Testis (tissue), 3 donors: ENCODE data around the gene SPATA2L. TPM values are rescaled to one million over a fixed set of nuclear protein-coding genes. Genes with fewer than 3 reads are reported as not detected.
"Not testable (repeated sequence)": the region's sequence is repeated elsewhere in the genome, so short reads cannot be mapped to it uniquely, and the experiment has no call there.

Experiments
- DNase-seq: peaks from one replicate; pipeline ENCODE4 v3.0.0-alpha.2; 2019
- H3K27ac ChIP-seq, 2 donors: fragments of 200-600 bp; sonication (generic); one replicate each; pipeline ENCODE4 v1.5.1; 2019
- H3K27me3 ChIP-seq: fragments of 200-600 bp; sonication (generic); one replicate; pipeline ENCODE4 v1.5.1; 2019
- H3K36me3 ChIP-seq: fragments of 200-600 bp; sonication (generic); one replicate; pipeline ENCODE4 v1.5.1; 2017; ENCODE audit warnings: low read depth; ENCODE audit errors: missing control alignments
- H3K4me1 ChIP-seq: fragments of 200-600 bp; sonication (generic); one replicate; pipeline ENCODE4 v1.5.1; 2019
- H3K4me3 ChIP-seq, 2 donors: fragments of 200-600 bp; sonication (generic); one replicate each; pipeline ENCODE4 v1.5.1; 2017 to 2019
- H3K9me3 ChIP-seq: fragments of 200-600 bp; sonication (generic); one replicate; pipeline ENCODE4 v1.5.1; 2017
- CTCF ChIP-seq, 3 experiments: fragments of 450-650 bp in 2 of 3; fragments of 200-600 bp in 1 of 3; sonication (generic) in 1 of 3; IDR thresholded peaks; one replicate each; pipeline ENCODE4 v1.5.1; 2016 to 2019; ENCODE audit warnings: antibody characterized with exemption in 3 of 3, mild to moderate bottlenecking in 2 of 3, moderate library complexity in 1 of 3
- POLR2A ChIP-seq: fragments of 450-650 bp; IDR thresholded peaks from one replicate; pipeline ENCODE4 v1.6.1; 2017; ENCODE audit warnings: antibody characterized with exemption, mild to moderate bottlenecking, moderate library complexity
- WGBS, 2 donors: methylation state at CpG; one replicate each; pipeline ENCODE4 v1.1.5; 2018; 5-methylcytosine and 5-hydroxymethylcytosine counted together
- intact Hi-C: fragments of 100-400 bp; cut with DNase I; formaldehyde crosslinking; loops from one replicate; pipeline ENCODE4 v1.15.1; 2023; ENCODE audit warnings: low total_unique reads
- polyA plus RNA-seq: library from polyadenylated mRNA; stranded (reverse); fragments of 350-450 nt; fragmentation: Illumina TruSeq; extraction: RNeasy Lipid Tissue Mini Kit (QIAGEN cat#74804); gene quantifications from one replicate; pipeline ENCODE4 v1.2.3, GENCODE V29; 2014; ENCODE audit warnings: low read depth, low replicate concordance; ENCODE audit not compliant: insufficient read depth
- total RNA-seq, 2 donors: library from RNA; depleted of rRNA; stranded (reverse); fragments of >200 nt; gene quantifications; one replicate each; pipeline ENCODE4 v1.2.3, GENCODE V29; 2016

The SPATA2L gene
- total and polyA plus RNA-seq, 3 donors from 2014 or later: 4.9 to 14.4 (median 13.9) TPM

- Histone ChIP-seq H3K9me3 (no peaks in the 10 kb centered on the region), H3K36me3 (no peaks in the 10 kb centered on the region), H3K27ac (no peak overlapping the region), H3K27me3 (no peaks in the 10 kb centered on the region), H3K4me1 (peaks cover 7% of the 10 kb centered on the region), H3K4me3 (no peak overlapping the region)
- TF ChIP-seq POLR2A: no peak
- WGBS, 2 donors: 96 to 97% methylated on average over 20 to 21 of the region's 21 CpGs
- DNase-seq: no peak
- intact Hi-C loops: no loop called here
Observed at GRCh38 chr16:89691231-89691985, 10.1 kb downstream of the SPATA2L start.

DNA sequence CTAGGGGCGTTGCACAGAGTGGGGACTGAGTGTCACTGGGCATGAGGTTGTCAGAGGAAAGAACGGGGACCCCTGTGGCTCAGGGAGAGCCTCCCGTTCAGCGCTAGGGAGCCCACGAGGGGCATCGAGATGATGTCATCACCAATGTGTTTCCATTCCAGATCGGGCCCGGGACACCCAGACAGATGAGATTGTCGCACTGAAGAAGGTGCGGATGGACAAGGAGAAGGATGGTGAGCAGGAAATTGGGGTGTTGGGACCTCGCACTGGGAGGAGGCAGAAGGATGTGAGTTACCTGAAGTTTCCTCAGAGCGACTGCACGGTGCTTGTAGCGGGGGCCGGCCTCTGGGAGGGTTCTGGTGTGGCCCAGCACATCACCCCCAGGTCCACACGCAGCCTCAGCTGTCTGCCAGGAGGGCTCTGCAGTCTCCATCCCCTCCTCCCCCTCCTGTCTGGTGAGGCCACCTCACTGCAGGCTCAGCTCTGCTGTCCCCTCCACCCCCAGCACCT is 11.1 kb downstream of the SPATA2L start:
- Histone ChIP-seq H3K4me1 (peaks cover 7% of the 10 kb centered on the region), H3K4me3 (no peak overlapping the region), H3K27ac (no peak overlapping the region), H3K27me3 (no peaks in the 10 kb centered on the region), H3K36me3 (no peaks in the 10 kb centered on the region), H3K9me3 (no peaks in the 10 kb centered on the region)
- intact Hi-C loops: no loop called here
- DNase-seq: no peak
- no peak for TF ChIP-seq CTCF (IDR thresholded peaks at IDR 0.05)
- no peak for TF ChIP-seq POLR2A
- 95 to 96% methylated on average over 16 of the region's 16 CpGs for WGBS, 2 donors

- DNase-seq, H3K9me3 ChIP-seq, H3K4me3 ChIP-seq, intact Hi-C loops, H3K4me1 ChIP-seq, H3K27me3 ChIP-seq, H3K36me3 ChIP-seq, H3K27ac ChIP-seq: not testable (repeated sequence)
- 86 to 93% methylated on average over 4 of the region's 4 CpGs for WGBS, 2 donors
Observed at GRCh38 chr16:89689621-89690020, 11.9 kb downstream of the SPATA2L start.

DNA sequence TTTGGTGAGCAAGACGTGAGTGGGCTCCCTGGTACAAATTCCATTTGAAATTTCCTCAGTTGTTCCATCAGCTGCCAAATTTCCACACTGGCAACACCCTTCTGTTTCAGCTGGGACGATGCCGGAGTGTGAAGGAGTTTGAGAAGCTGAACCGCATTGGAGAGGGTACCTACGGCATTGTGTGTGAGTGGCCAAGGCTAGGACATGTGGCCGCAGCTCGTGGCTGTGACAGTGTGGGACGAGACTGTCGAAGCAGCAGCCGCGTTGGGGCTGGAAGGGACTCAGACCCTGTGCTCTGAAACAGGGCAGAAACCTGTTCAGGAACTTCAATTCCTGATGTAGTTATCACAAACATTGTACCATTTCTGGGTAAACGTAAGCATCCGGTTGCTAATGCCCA is 12.4 kb downstream of the SPATA2L start:
- 93 to 95% methylated on average over 13 of the region's 13 CpGs for WGBS, 2 donors
- no peak overlapping the region for H3K4me3 ChIP-seq
- H3K36me3 ChIP-seq: no peaks in the 10 kb centered on the region
- H3K4me1 ChIP-seq: peaks cover 7% of the 10 kb centered on the region
- TF ChIP-seq CTCF (IDR thresholded peaks at IDR 0.05) (no peak), POLR2A (no peak)
- H3K27ac ChIP-seq: no peak overlapping the region
- H3K27me3 ChIP-seq: no peaks in the 10 kb centered on the region
- DNase-seq: no peak
- H3K9me3 ChIP-seq: no peaks in the 10 kb centered on the region
- intact Hi-C loops: no loop called here

GRCh38 chr16:89688395-89688794 is 13.1 kb downstream of the SPATA2L start:
- no peak overlapping the region for H3K27ac ChIP-seq
- 88 to 92% methylated on average over 5 of the region's 5 CpGs for WGBS, 2 donors
- H3K4me1 ChIP-seq: peaks cover 7% of the 10 kb centered on the region
- intact Hi-C loops: no loop called here
- no peak overlapping the region for H3K4me3 ChIP-seq
- H3K36me3 ChIP-seq: no peaks in the 10 kb centered on the region
- no peaks in the 10 kb centered on the region for H3K27me3 ChIP-seq
- TF ChIP-seq CTCF (IDR thresholded peaks at IDR 0.05) (no peak), POLR2A (no peak)
- DNase-seq: no peak
- no peaks in the 10 kb centered on the region for H3K9me3 ChIP-seq
